ENCODE results near the gene SLC12A7.

SLC12A7 gene

GRCh38 chr5:1116109-1116740 lies 4.4 kb upstream of the SLC12A7 start:
- WGBS (ENCODE audit: insufficient coverage): 96% methylated on average over 16 of the region's 19 CpGs
- POLR2A ChIA-PET: no interaction called here
- no peaks in the 10 kb centered on the region for H3K9me3 ChIP-seq (ENCODE audit: control extremely low read depth in 1 of 5, control insufficient read depth in 4 of 5, insufficient read depth in 2 of 5, low read depth in 1 of 5, low read length in 4 of 5)
- DNase-seq: no peak
- peaks cover 0 to 19% (median 12%) of the 10 kb centered on the region in 4 experiments for H3K4me1 ChIP-seq (ENCODE audit: control extremely low read depth in 1 of 4, control insufficient read depth in 4 of 4, insufficient read depth in 4 of 4, low read length in 3 of 4)
- H3K27me3 ChIP-seq (replicated peaks in 2 of 5; ENCODE audit: control insufficient read depth in 4 of 5, insufficient read depth in 5 of 5, low read length in 4 of 5): no peaks in the 10 kb centered on the region
- CTCF ChIA-PET: interaction anchor here (1.1 to 2.3 kb wide), 2 partner anchors 12 to 18 kb away, joined by 3 to 5 read pairs; no protein-coding TSS in a partner anchor
- no peak overlapping the region for H3K4me3 ChIP-seq (ENCODE audit: control insufficient read depth in 1 of 7, extremely low read depth in 1 of 7, insufficient read depth in 4 of 7, low read depth in 2 of 7, low read length in 6 of 7)
- H3K36me3 ChIP-seq (ENCODE audit: control insufficient read depth in 4 of 4, insufficient read depth in 4 of 4, low read length in 3 of 4): no peaks in the 10 kb centered on the region
- no peak overlapping the region for H3K27ac ChIP-seq (ENCODE audit: insufficient read depth in 1 of 2, low read depth in 1 of 2, low read length in 2 of 2, poor library complexity in 1 of 2, severe bottlenecking in 2 of 2)

DNA sequence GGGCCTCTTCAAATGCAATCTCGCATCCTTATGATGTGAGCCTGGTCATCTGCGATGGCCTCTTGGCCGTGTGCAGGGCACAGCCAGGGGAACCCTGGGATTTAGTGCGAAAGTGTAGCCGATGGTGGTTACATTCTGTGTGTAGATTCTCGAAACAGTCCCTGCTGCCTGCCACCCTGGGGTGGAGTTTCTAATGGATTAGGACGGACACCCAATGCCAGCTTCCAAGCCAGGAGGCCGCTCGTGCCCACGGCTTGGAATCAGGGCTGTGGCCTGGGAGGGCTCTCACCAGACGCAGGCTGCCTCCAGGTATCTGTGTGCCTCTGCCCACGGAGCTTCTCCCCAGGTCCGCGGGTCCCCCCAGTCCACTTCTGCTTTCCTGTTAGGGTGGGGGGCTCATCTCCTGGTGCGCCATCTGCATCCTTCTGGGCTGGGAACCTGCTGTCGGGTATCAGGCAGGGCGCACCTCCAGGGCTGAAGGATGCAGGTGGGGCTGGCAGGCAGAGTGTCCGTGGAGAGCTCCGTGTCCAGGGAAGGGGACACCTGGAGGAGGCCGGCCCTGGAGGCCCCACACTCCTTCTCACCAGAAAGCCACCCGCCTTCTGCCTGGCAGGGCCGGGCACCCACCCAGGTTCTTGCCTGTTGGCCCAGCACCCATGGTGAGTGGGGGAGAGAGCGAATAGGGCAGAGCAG lies 3.4 kb upstream of the SLC12A7 start:
- Histone ChIP-seq H3K9me3 (ENCODE audit: control extremely low read depth in 1 of 5, control insufficient read depth in 4 of 5, insufficient read depth in 2 of 5, low read depth in 1 of 5, low read length in 4 of 5) (no peaks in the 10 kb centered on the region), H3K4me3 (ENCODE audit: control insufficient read depth in 1 of 7, extremely low read depth in 1 of 7, insufficient read depth in 4 of 7, low read depth in 2 of 7, low read length in 6 of 7) (no peak overlapping the region), H3K4me1 (ENCODE audit: control extremely low read depth in 1 of 4, control insufficient read depth in 4 of 4, insufficient read depth in 4 of 4, low read length in 3 of 4) (peaks cover 0 to 27% (median 20%) of the 10 kb centered on the region in 4 experiments), H3K27me3 (replicated peaks in 2 of 5; ENCODE audit: control insufficient read depth in 4 of 5, insufficient read depth in 5 of 5, low read length in 4 of 5) (no peaks in the 10 kb centered on the region), H3K27ac (ENCODE audit: insufficient read depth in 1 of 2, low read depth in 1 of 2, low read length in 2 of 2, poor library complexity in 1 of 2, severe bottlenecking in 2 of 2) (no peak overlapping the region), H3K36me3 (ENCODE audit: control insufficient read depth in 4 of 4, insufficient read depth in 4 of 4, low read length in 3 of 4) (no peaks in the 10 kb centered on the region)
- 85% methylated on average over 16 of the region's 23 CpGs for WGBS (ENCODE audit: insufficient coverage)
- no peak for DNase-seq
- POLR2A ChIA-PET: interaction anchor here (0.7 kb wide), 1 partner anchor 10 kb away, joined by 6 read pairs; no protein-coding TSS in a partner anchor
- CTCF ChIA-PET: interaction anchor here (0.9 to 2.3 kb wide), 2 partner anchors 13 to 25 kb away, joined by 3 to 5 read pairs; no protein-coding TSS in a partner anchor

- peaks cover 0 to 40% (median 33%) of the 10 kb centered on the region in 4 experiments for H3K4me1 ChIP-seq (ENCODE audit: control extremely low read depth in 1 of 4, control insufficient read depth in 4 of 4, insufficient read depth in 4 of 4, low read length in 3 of 4)
- H3K36me3 ChIP-seq (ENCODE audit: control insufficient read depth in 4 of 4, insufficient read depth in 4 of 4, low read length in 3 of 4): peaks cover 0 to 8% (median 0%) of the 10 kb centered on the region in 4 experiments
- no peaks in the 10 kb centered on the region for H3K27me3 ChIP-seq (replicated peaks in 2 of 5; ENCODE audit: control insufficient read depth in 4 of 5, insufficient read depth in 5 of 5, low read length in 4 of 5)
- ChIA-PET CTCF (interaction anchor here (1.0 to 1.2 kb wide), 3 partner anchors 16 to 191 kb away, joined by 3 to 4 read pairs (median 3); no protein-coding TSS in a partner anchor), POLR2A (no interaction called here)
- no peak overlapping the region for H3K4me3 ChIP-seq (ENCODE audit: control insufficient read depth in 1 of 7, extremely low read depth in 1 of 7, insufficient read depth in 4 of 7, low read depth in 2 of 7, low read length in 6 of 7)
- no peak overlapping the region for H3K27ac ChIP-seq (ENCODE audit: insufficient read depth in 1 of 2, low read depth in 1 of 2, low read length in 2 of 2, poor library complexity in 1 of 2, severe bottlenecking in 2 of 2)
- 95% methylated on average over 18 of the region's 19 CpGs for WGBS (ENCODE audit: insufficient coverage)
- no peaks in the 10 kb centered on the region for H3K9me3 ChIP-seq (ENCODE audit: control extremely low read depth in 1 of 5, control insufficient read depth in 4 of 5, insufficient read depth in 2 of 5, low read depth in 1 of 5, low read length in 4 of 5)
- no peak for DNase-seq
Observed at GRCh38 chr5:1113805-1114586, 2.1 kb upstream of the SLC12A7 start.

GRCh38 chr5:1113332-1113690 lies 1.4 kb upstream of the SLC12A7 start:
- Histone ChIP-seq H3K36me3 (ENCODE audit: control insufficient read depth in 4 of 4, insufficient read depth in 4 of 4, low read length in 3 of 4) (peaks cover 0 to 8% (median 0%) of the 10 kb centered on the region in 4 experiments), H3K9me3 (ENCODE audit: control extremely low read depth in 1 of 5, control insufficient read depth in 4 of 5, insufficient read depth in 2 of 5, low read depth in 1 of 5, low read length in 4 of 5) (no peaks in the 10 kb centered on the region), H3K27me3 (replicated peaks in 2 of 5; ENCODE audit: control insufficient read depth in 4 of 5, insufficient read depth in 5 of 5, low read length in 4 of 5) (no peaks in the 10 kb centered on the region), H3K4me3 (ENCODE audit: control insufficient read depth in 1 of 7, extremely low read depth in 1 of 7, insufficient read depth in 4 of 7, low read depth in 2 of 7, low read length in 6 of 7) (no peak overlapping the region), H3K27ac (ENCODE audit: insufficient read depth in 1 of 2, low read depth in 1 of 2, low read length in 2 of 2, poor library complexity in 1 of 2, severe bottlenecking in 2 of 2) (no peak overlapping the region), H3K4me1 (ENCODE audit: control extremely low read depth in 1 of 4, control insufficient read depth in 4 of 4, insufficient read depth in 4 of 4, low read length in 3 of 4) (peaks cover 0 to 44% (median 39%) of the 10 kb centered on the region in 4 experiments)
- 57% methylated on average over 3 of the region's 5 CpGs for WGBS (ENCODE audit: insufficient coverage)
- CTCF ChIA-PET: interaction anchor here (1.0 to 1.2 kb wide), 3 partner anchors 16 to 191 kb away, joined by 3 to 4 read pairs (median 3); no protein-coding TSS in a partner anchor
- DNase-seq: no peak
- POLR2A ChIA-PET: no interaction called here

DNA sequence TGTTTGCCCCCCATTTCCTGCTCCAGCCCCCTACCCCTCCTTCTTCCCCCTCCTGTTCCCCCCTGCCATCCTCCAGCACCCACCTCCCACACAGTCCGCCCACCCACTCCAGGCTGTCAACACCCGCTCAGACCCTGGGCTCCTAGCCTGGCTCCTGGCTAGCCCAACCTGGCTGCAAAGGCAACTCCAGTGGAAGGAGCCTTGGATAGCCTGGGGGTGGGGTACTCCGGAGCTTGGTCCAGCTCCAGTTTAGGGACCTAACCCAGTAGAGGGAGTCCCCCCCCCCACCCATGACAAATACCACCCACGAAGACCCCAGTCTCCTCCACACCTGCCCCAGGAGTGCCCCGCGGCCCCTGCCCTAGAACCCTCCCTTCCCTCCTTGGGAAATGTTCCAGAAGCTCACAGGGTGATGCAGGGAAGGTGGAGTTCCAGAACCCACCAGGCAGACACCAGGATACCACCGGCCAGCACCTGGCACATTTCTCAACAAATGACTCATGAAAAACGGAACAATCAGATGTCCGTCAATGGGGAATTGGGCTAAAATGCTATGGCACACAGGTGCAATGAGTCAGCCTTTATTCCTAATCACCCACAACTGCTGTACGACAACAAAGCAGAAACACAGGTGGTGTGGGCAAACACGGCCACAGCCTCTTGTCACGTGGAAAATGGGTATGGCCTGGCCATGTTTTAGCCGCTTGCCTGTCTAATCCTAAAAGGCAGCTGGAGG lies 901 bp upstream of the SLC12A7 start:
- Histone ChIP-seq H3K36me3 (ENCODE audit: control insufficient read depth in 4 of 4, insufficient read depth in 4 of 4, low read length in 3 of 4) (peaks cover 0 to 8% (median 0%) of the 10 kb centered on the region in 4 experiments), H3K4me1 (ENCODE audit: control extremely low read depth in 1 of 4, control insufficient read depth in 4 of 4, insufficient read depth in 4 of 4, low read length in 3 of 4) (peaks cover 0 to 49% (median 44%) of the 10 kb centered on the region in 4 experiments), H3K27me3 (replicated peaks in 2 of 5; ENCODE audit: control insufficient read depth in 4 of 5, insufficient read depth in 5 of 5, low read length in 4 of 5) (no peaks in the 10 kb centered on the region), H3K27ac (ENCODE audit: insufficient read depth in 1 of 2, low read depth in 1 of 2, low read length in 2 of 2, poor library complexity in 1 of 2, severe bottlenecking in 2 of 2) (no peak overlapping the region), H3K9me3 (ENCODE audit: control extremely low read depth in 1 of 5, control insufficient read depth in 4 of 5, insufficient read depth in 2 of 5, low read depth in 1 of 5, low read length in 4 of 5) (no peaks in the 10 kb centered on the region), H3K4me3 (ENCODE audit: control insufficient read depth in 1 of 7, extremely low read depth in 1 of 7, insufficient read depth in 4 of 7, low read depth in 2 of 7, low read length in 6 of 7) (peak overlapping the region in 1 of 7 experiments; percentile 50)
- CTCF ChIA-PET: interaction anchor here (1.0 kb wide), 1 partner anchor 19 kb away, joined by 3 read pairs; no protein-coding TSS in a partner anchor
- POLR2A ChIA-PET: no interaction called here
- peak; percentile 62 to 93 (median 92) for DNase-seq
- WGBS (ENCODE audit: insufficient coverage): 21% methylated on average over 5 of the region's 13 CpGs

DNA sequence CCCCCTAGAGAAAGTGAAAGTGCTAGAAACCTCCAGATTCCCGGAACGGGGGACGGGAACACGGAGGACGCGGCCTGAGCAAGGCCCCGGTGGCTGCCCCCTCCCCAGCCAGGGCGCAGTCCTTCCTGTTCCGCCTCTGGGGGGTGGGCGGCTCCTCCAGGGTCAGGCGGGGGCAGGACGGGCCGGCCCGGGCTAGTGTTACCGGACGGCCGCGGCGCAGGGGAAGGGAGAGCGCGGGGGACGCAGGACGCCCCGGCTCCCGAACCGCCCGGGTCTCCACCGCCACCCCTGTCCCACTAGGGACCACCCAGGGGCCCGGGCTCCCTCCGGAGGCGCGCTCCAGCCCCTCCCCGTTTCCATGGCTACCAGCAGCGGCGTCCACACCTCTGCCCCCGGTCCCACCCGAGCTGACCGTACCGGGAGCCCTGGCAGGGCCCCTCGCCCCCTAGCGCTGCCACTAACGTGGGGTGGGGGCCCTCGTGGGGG lies 579 bp downstream of the SLC12A7 start:
- CTCF ChIA-PET: no interaction called here

More for the DNA sequence above, 579 bp downstream of the SLC12A7 start:
- no peaks in the 10 kb centered on the region for H3K27me3 ChIP-seq (replicated peaks in 2 of 5; ENCODE audit: control insufficient read depth in 4 of 5, insufficient read depth in 5 of 5, low read length in 4 of 5)
- peaks cover 2 to 64% (median 59%) of the 10 kb centered on the region in 4 experiments for H3K4me1 ChIP-seq (ENCODE audit: control extremely low read depth in 1 of 4, control insufficient read depth in 4 of 4, insufficient read depth in 4 of 4, low read length in 3 of 4)
- peak in 1 of 3 donors; percentile 33 for DNase-seq
- WGBS (ENCODE audit: insufficient coverage): 0% methylated on average over 36 of the region's 43 CpGs
- H3K36me3 ChIP-seq (ENCODE audit: control insufficient read depth in 4 of 4, insufficient read depth in 4 of 4, low read length in 3 of 4): peaks cover 0 to 15% (median 0%) of the 10 kb centered on the region in 4 experiments
- no peaks in the 10 kb centered on the region for H3K9me3 ChIP-seq (ENCODE audit: control extremely low read depth in 1 of 5, control insufficient read depth in 4 of 5, insufficient read depth in 2 of 5, low read depth in 1 of 5, low read length in 4 of 5)
- POLR2A ChIA-PET: no interaction called here
- H3K27ac ChIP-seq (ENCODE audit: insufficient read depth in 1 of 2, low read depth in 1 of 2, low read length in 2 of 2, poor library complexity in 1 of 2, severe bottlenecking in 2 of 2): peak overlapping the region; percentile 40 to 81
- H3K4me3 ChIP-seq (ENCODE audit: control insufficient read depth in 1 of 7, extremely low read depth in 1 of 7, insufficient read depth in 4 of 7, low read depth in 2 of 7, low read length in 6 of 7): peak overlapping the region; percentile 54 to 88 (median 81)
